Astrocyte (in vitro differentiated cells and primary cell): ENCODE data around the gene HAS3. TPM values are rescaled to one million over a fixed set of nuclear protein-coding genes. Genes with fewer than 3 reads are reported as not detected.
"Not testable (repeated sequence)": the region's sequence is repeated elsewhere in the genome, so short reads cannot be mapped to it uniquely, and the experiment has no call there.

ENCODE experiments used
- DNase-seq: peaks from one replicate; pipeline ENCODE4 v3.0.0-alpha.2; 2010; ENCODE audit warnings: low read depth
- FAIRE-seq: peaks from 2 replicates; lab custom pipeline; 2011; peaks lifted over from hg19 to GRCh38; lab: Jason Lieb, UNC
- H2AFZ ChIP-seq: 2 replicates; pipeline ENCODE4 v1.6.0; 2012; ENCODE audit warnings: low read depth, low read length, inconsistent platforms
- H3K27ac ChIP-seq: 2 replicates; pipeline ENCODE4 v1.5.1; 2011; ENCODE audit warnings: low read depth, low read length, inconsistent platforms
- H3K27me3 ChIP-seq: 2 replicates; pipeline ENCODE4 v1.6.0; 2011; ENCODE audit warnings: low read length, inconsistent platforms; ENCODE audit not compliant: insufficient read depth
- H3K36me3 ChIP-seq: 2 replicates; pipeline ENCODE4 v1.5.1; 2011; ENCODE audit warnings: low read length, inconsistent platforms; ENCODE audit not compliant: insufficient read depth
- H3K4me1 ChIP-seq: 2 replicates; pipeline ENCODE4 v1.5.1; 2011; ENCODE audit warnings: low read length, inconsistent platforms; ENCODE audit not compliant: insufficient read depth
- H3K4me2 ChIP-seq: 2 replicates; pipeline ENCODE4 v1.6.0; 2012; ENCODE audit warnings: low read length, inconsistent platforms
- H3K4me3 ChIP-seq: 2 replicates; pipeline ENCODE4 v1.5.1; 2011; ENCODE audit warnings: low read depth, mild to moderate bottlenecking, low read length, inconsistent platforms; ENCODE audit not compliant: insufficient read depth
- H3K79me2 ChIP-seq: 2 replicates; pipeline ENCODE4 v1.6.0; 2012; ENCODE audit warnings: mild to moderate bottlenecking, low read length, inconsistent platforms; ENCODE audit not compliant: insufficient read depth
- H3K9ac ChIP-seq: 2 replicates; pipeline ENCODE4 v1.6.0; 2012; ENCODE audit warnings: mild to moderate bottlenecking, low read length, inconsistent platforms
- H3K9me3 ChIP-seq: 2 replicates; pipeline ENCODE4 v1.5.1; 2012; ENCODE audit warnings: low read depth, mild to moderate bottlenecking, low read length, inconsistent platforms; ENCODE audit not compliant: insufficient read depth
- H4K20me1 ChIP-seq: 2 replicates; pipeline ENCODE4 v1.6.0; 2012; ENCODE audit warnings: low read length, inconsistent platforms; ENCODE audit not compliant: insufficient read depth
- H3K27ac Mint-ChIP-seq: one replicate; pipeline ENCODE4 v1.8.0; 2021; ENCODE audit warnings: mild to moderate bottlenecking, mixed read lengths; ENCODE audit not compliant: unreplicated experiment
- H3K27me3 Mint-ChIP-seq: one replicate; pipeline ENCODE4 v1.8.0; 2021; ENCODE audit warnings: low read depth, mixed read lengths; ENCODE audit not compliant: unreplicated experiment
- H3K36me3 Mint-ChIP-seq: one replicate; pipeline ENCODE4 v1.8.0; 2021; ENCODE audit warnings: low read depth, mixed read lengths; ENCODE audit not compliant: unreplicated experiment
- H3K4me1 Mint-ChIP-seq: one replicate; pipeline ENCODE4 v1.8.0; 2021; ENCODE audit warnings: low read depth, mixed read lengths; ENCODE audit not compliant: unreplicated experiment
- H3K4me3 Mint-ChIP-seq: one replicate; pipeline ENCODE4 v1.8.0; 2021; ENCODE audit warnings: mild to moderate bottlenecking, moderate library complexity, mixed read lengths; ENCODE audit not compliant: unreplicated experiment
- H3K9me3 Mint-ChIP-seq: one replicate; pipeline ENCODE4 v1.8.0; 2021; ENCODE audit warnings: mild to moderate bottlenecking, mixed read lengths; ENCODE audit not compliant: unreplicated experiment
- CTCF ChIP-seq: IDR thresholded peaks from 2 replicates; pipeline ENCODE4 v1.5.1; 2011; ENCODE audit warnings: low read depth, mild to moderate bottlenecking, inconsistent platforms, low read length, moderate library complexity; ENCODE audit not compliant: insufficient read depth
- EZH2 ChIP-seq: IDR thresholded peaks from 2 replicates; pipeline ENCODE4 v1.6.1; 2012; ENCODE audit warnings: mild to moderate bottlenecking, low read length, inconsistent platforms; ENCODE audit not compliant: insufficient read depth
- total RNA-seq: library from RNA; stranded (reverse); gene quantifications from 2 replicates; pipeline ENCODE4 v1.2.1, GENCODE V29; 2021

The HAS3 gene
- total RNA-seq, 1 donor from 2014 or later = 2.0 TPM

- H3K4me1 ChIP-seq = peaks cover 4% of the 10 kb centered on the region
- no peaks in the 10 kb centered on the region for H3K27me3 ChIP-seq
- no peak overlapping the region for H3K4me2 ChIP-seq
- no peak overlapping the region for H3K4me3 ChIP-seq
- FAIRE-seq = no peak
- no peak overlapping the region for H2AFZ ChIP-seq
- Mint-ChIP-seq H3K27me3 (no peaks in the 10 kb centered on the region), H3K36me3 (peaks cover 7% of the 10 kb centered on the region), H3K4me1 (peaks cover 17% of the 10 kb centered on the region), H3K4me3 (no peak overlapping the region), H3K9me3 (no peaks in the 10 kb centered on the region), H3K27ac (no peak overlapping the region)
- no peaks in the 10 kb centered on the region for H3K36me3 ChIP-seq
- no peak for TF ChIP-seq CTCF
- TF ChIP-seq EZH2 = no peak
- DNase-seq = no peak
- no peak overlapping the region for H3K9ac ChIP-seq
- peaks cover 72% of the 10 kb centered on the region for H4K20me1 ChIP-seq
- H3K9me3 ChIP-seq = no peaks in the 10 kb centered on the region
- H3K79me2 ChIP-seq = peaks cover 77% of the 10 kb centered on the region
- no peak overlapping the region for H3K27ac ChIP-seq
Observed at GRCh38 chr16:69126221-69126620, 20.8 kb downstream of the HAS3 start.

- H3K9me3 ChIP-seq, H3K27me3 Mint-ChIP-seq, H3K27ac Mint-ChIP-seq, H3K4me3 Mint-ChIP-seq, H3K4me1 ChIP-seq, H3K9ac ChIP-seq, FAIRE-seq, H3K36me3 Mint-ChIP-seq, H3K4me3 ChIP-seq, H3K4me2 ChIP-seq, DNase-seq, H3K27me3 ChIP-seq, H2AFZ ChIP-seq, H3K9me3 Mint-ChIP-seq, H3K27ac ChIP-seq, H3K36me3 ChIP-seq: not testable (repeated sequence)
- H3K4me1 Mint-ChIP-seq = peaks cover 17% of the 10 kb centered on the region
- peaks cover 77% of the 10 kb centered on the region for H4K20me1 ChIP-seq
- H3K79me2 ChIP-seq = peaks cover 82% of the 10 kb centered on the region
Observed at GRCh38 chr16:69126801-69127200, 21.3 kb downstream of the HAS3 start.

GRCh38 chr16:69127966-69128510 lies 22.6 kb downstream of the HAS3 start:
- H3K4me2 ChIP-seq = no peak overlapping the region
- TF ChIP-seq CTCF = no peak
- no peak for TF ChIP-seq EZH2
- no peak overlapping the region for H3K27ac Mint-ChIP-seq
- H3K79me2 ChIP-seq = peaks cover 88% of the 10 kb centered on the region
- H3K36me3 Mint-ChIP-seq = peaks cover 7% of the 10 kb centered on the region
- H3K9ac ChIP-seq = no peak overlapping the region
- H3K27ac ChIP-seq = no peak overlapping the region
- H3K9me3 ChIP-seq = no peaks in the 10 kb centered on the region
- H3K4me3 ChIP-seq = no peak overlapping the region
- no peaks in the 10 kb centered on the region for H3K9me3 Mint-ChIP-seq
- H3K27me3 ChIP-seq = no peaks in the 10 kb centered on the region
- DNase-seq (no peak), FAIRE-seq (no peak)
- H3K36me3 ChIP-seq = no peaks in the 10 kb centered on the region
- peaks cover 17% of the 10 kb centered on the region for H3K4me1 Mint-ChIP-seq
- no peaks in the 10 kb centered on the region for H3K27me3 Mint-ChIP-seq
- peaks cover 4% of the 10 kb centered on the region for H3K4me1 ChIP-seq
- no peak overlapping the region for H2AFZ ChIP-seq
- peaks cover 77% of the 10 kb centered on the region for H4K20me1 ChIP-seq
- no peak overlapping the region for H3K4me3 Mint-ChIP-seq
